Lower leg skin (tissue), 3 donors: ENCODE results near the gene CSRP1.

Experiments used
- POLR2A ChIP-seq, 2 donors: fragments of 450-650 bp; IDR thresholded peaks; one replicate each; pipeline ENCODE4 v1.6.1; 2016 to 2017; ENCODE audit warnings: antibody characterized with exemption in 2 of 2, mild to moderate bottlenecking in 1 of 2, moderate library complexity in 1 of 2
- TF ChIP-seq, protein P1 (sequence below), 3 donors: fragments of 450-650 bp; IDR thresholded peaks; one replicate each; pipeline ENCODE4 v1.5.1; 2016; ENCODE audit warnings: antibody characterized with exemption in 3 of 3, mild to moderate bottlenecking in 3 of 3, moderate library complexity in 2 of 3

DNA sequence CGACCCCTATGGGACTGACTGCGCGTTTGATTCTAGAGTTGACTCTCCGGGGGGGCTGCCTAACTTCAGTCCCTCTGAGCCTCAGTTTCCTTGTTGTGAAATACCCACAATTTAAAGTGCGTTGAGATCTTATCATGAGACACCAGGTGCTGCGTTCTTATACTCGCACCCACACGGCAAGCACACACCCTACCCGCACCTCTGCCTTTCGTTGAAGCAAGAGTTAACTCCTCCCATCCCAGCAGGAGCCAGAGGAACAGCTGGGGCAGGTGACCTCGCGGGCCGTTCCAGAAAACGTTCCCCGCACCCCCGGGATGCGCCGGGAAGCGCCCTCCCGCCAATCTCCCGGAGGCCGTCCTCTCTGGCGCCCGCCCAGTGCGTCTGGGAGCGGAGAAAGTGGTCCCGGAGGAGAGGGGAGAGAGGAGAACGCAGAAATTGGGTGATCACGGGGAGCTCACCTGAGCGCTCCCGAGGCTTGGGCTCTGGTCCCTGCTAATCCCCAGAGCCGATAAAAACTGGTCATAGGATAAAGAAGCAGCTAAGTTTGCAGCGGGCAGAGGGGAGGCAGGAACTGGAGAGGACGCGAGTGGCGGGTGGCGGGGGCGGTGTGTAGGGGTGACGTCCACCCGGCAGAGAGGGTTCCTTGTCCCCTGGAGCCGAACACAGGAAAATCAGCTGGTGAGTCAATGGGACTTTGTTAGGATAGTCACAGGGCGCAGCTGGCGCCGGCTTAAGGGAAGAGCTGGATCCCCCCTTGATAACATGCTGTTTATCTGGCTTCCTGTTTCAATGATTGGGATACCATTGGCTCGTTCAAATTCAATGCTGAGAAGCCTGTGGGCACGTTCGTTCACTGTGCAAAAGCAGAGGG is 32.9 kb upstream of the CSRP1 start:
- TF ChIP-seq POLR2A (IDR thresholded peaks at IDR 0.05), result no peak
- TF ChIP-seq, protein P1, sequence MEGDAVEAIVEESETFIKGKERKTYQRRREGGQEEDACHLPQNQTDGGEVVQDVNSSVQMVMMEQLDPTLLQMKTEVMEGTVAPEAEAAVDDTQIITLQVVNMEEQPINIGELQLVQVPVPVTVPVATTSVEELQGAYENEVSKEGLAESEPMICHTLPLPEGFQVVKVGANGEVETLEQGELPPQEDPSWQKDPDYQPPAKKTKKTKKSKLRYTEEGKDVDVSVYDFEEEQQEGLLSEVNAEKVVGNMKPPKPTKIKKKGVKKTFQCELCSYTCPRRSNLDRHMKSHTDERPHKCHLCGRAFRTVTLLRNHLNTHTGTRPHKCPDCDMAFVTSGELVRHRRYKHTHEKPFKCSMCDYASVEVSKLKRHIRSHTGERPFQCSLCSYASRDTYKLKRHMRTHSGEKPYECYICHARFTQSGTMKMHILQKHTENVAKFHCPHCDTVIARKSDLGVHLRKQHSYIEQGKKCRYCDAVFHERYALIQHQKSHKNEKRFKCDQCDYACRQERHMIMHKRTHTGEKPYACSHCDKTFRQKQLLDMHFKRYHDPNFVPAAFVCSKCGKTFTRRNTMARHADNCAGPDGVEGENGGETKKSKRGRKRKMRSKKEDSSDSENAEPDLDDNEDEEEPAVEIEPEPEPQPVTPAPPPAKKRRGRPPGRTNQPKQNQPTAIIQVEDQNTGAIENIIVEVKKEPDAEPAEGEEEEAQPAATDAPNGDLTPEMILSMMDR (IDR thresholded peaks at IDR 0.05), result no peak
